HepG2 (cell line): ENCODE results near the gene WDR18. TPM values are rescaled to one million over a fixed set of nuclear protein-coding genes. Genes with fewer than 3 reads are reported as not detected.

Experiments
- polyA plus RNA-seq, 8 experiments: library from polyadenylated mRNA; depleted of rRNA in 3 of 8; stranded (reverse) in 7 of 8; unstranded in 1 of 8; fragments of >200 nt; fragmentation: Illumina TruSeq in 4 of 8; extraction: Trizol in 4 of 8; gene quantifications; 2 replicates each; pipeline versions ENCODE4 v1.2.1 to v1.2.3, GENCODE V29; 2011 to 2016; ENCODE audit warnings: low read depth in 4 of 8, missing spikeins in 1 of 8, mixed read lengths in 1 of 8; ENCODE audit not compliant: insufficient read depth in 1 of 8
- small RNA-seq, 3 experiments: library from RNA; depleted of rRNA; stranded (forward); fragments of <200 nt; gene quantifications; one replicate each; pipeline ENCODE3, GENCODE V24; 2012; ENCODE audit warnings: low read depth in 2 of 3, low replicate concordance in 1 of 3; ENCODE audit not compliant: insufficient read length in 3 of 3, insufficient read depth in 2 of 3
- total RNA-seq, 5 experiments: library from RNA; depleted of rRNA; stranded (reverse); fragments of >200 nt; fragmentation: Illumina TruSeq; extraction: Trizol; gene quantifications; 2 replicates each; pipeline ENCODE4 v1.2.3, GENCODE V29; 2016; ENCODE audit warnings: low read depth in 1 of 5

Gene WDR18
- total and polyA plus RNA-seq, 2 of the 13 experiments (the other 11 are each of a cell fraction or from before 2014, with no cell fraction given) = 36.4 to 47.6 TPM

Small RNA genes within 50 kb of the gene (small RNA-seq; reads per million reads assigned to genes)
- 0 to 3.9 (median 0.65) reads per million in 3 experiments for gene RNU6-2

Other genes with a start within 250 kb of the WDR18 start
- 1.1 and 1.3 TPM in 2 replicates for gene MISP, start 233.2 kb upstream of the WDR18 start, total RNA-seq (2016; rRNA removed; fragmentation: Illumina TruSeq; extraction: Trizol)
- 0.67 and 0.71 TPM in 2 replicates for gene MISP, start 233.2 kb upstream of the WDR18 start, polyA plus RNA-seq (2011; rRNA removed)
- 188 and 195 TPM in 2 replicates for gene PTBP1, start 186.9 kb upstream of the WDR18 start, total RNA-seq (2016; rRNA removed; fragmentation: Illumina TruSeq; extraction: Trizol)
- gene PTBP1, start 186.9 kb upstream of the WDR18 start, polyA plus RNA-seq (2011; rRNA removed) = 288 and 314 TPM in 2 replicates
- gene PLPPR3, start 162.4 kb upstream of the WDR18 start, total RNA-seq (2016; rRNA removed; fragmentation: Illumina TruSeq; extraction: Trizol) = 0.07 TPM in 1 of 2 replicates, not detected in the other
- gene PLPPR3, start 162.4 kb upstream of the WDR18 start, polyA plus RNA-seq (2011; rRNA removed) = 0.16 and 0.17 TPM in 2 replicates
- not detected in 2 replicates for gene AZU1, start 156.5 kb upstream of the WDR18 start, total RNA-seq (2016; rRNA removed; fragmentation: Illumina TruSeq; extraction: Trizol)
- gene AZU1, start 156.5 kb upstream of the WDR18 start, polyA plus RNA-seq (2011; rRNA removed) = 0.08 TPM in 1 of 2 replicates, not detected in the other
- gene PRTN3, start 143.3 kb upstream of the WDR18 start, total RNA-seq (2016; rRNA removed; fragmentation: Illumina TruSeq; extraction: Trizol) = not detected in 2 replicates
- gene PRTN3, start 143.3 kb upstream of the WDR18 start, polyA plus RNA-seq (2011; rRNA removed) = 0.10 TPM in 1 of 2 replicates, not detected in the other
- not detected in 2 replicates for gene ELANE, start 132.0 kb upstream of the WDR18 start, total RNA-seq (2016; rRNA removed; fragmentation: Illumina TruSeq; extraction: Trizol)
- gene ELANE, start 132.0 kb upstream of the WDR18 start, polyA plus RNA-seq (2011; rRNA removed) = not detected in 2 replicates
- 3.6 and 4.6 TPM in 2 replicates for gene CFD, start 124.7 kb upstream of the WDR18 start, total RNA-seq (2016; rRNA removed; fragmentation: Illumina TruSeq; extraction: Trizol)
- gene CFD, start 124.7 kb upstream of the WDR18 start, polyA plus RNA-seq (2011; rRNA removed) = 2.3 and 3.9 TPM in 2 replicates
- gene MED16, start 91.2 kb upstream of the WDR18 start, total RNA-seq (2016; rRNA removed; fragmentation: Illumina TruSeq; extraction: Trizol) = 14.8 and 18.4 TPM in 2 replicates
- 13.3 and 16.9 TPM in 2 replicates for gene MED16, start 91.2 kb upstream of the WDR18 start, polyA plus RNA-seq (2011; rRNA removed)
- gene RNU6-9, start 90.9 kb upstream of the WDR18 start, total RNA-seq (2016; rRNA removed; fragmentation: Illumina TruSeq; extraction: Trizol) = under 0.01 TPM in 1 of 2 replicates, not detected in the other
- not detected in 2 replicates for gene RNU6-9, start 90.9 kb upstream of the WDR18 start, polyA plus RNA-seq (2011; rRNA removed)
- 21.8 and 26.2 TPM in 2 replicates for gene R3HDM4, start 71.1 kb upstream of the WDR18 start, total RNA-seq (2016; rRNA removed; fragmentation: Illumina TruSeq; extraction: Trizol)
- 26.9 and 40.4 TPM in 2 replicates for gene R3HDM4, start 71.1 kb upstream of the WDR18 start, polyA plus RNA-seq (2011; rRNA removed)
- 3.9 and 10.2 TPM in 2 replicates for gene KISS1R, start 67.0 kb upstream of the WDR18 start, total RNA-seq (2016; rRNA removed; fragmentation: Illumina TruSeq; extraction: Trizol)
- gene KISS1R, start 67.0 kb upstream of the WDR18 start, polyA plus RNA-seq (2011; rRNA removed) = 1.1 and 1.5 TPM in 2 replicates
- gene ARID3A, start 58.3 kb upstream of the WDR18 start, total RNA-seq (2016; rRNA removed; fragmentation: Illumina TruSeq; extraction: Trizol) = 53.8 and 71.3 TPM in 2 replicates
- gene ARID3A, start 58.3 kb upstream of the WDR18 start, polyA plus RNA-seq (2011; rRNA removed) = 77.9 and 102 TPM in 2 replicates
- gene GRIN3B, start 16.1 kb downstream of the WDR18 start, total RNA-seq (2016; rRNA removed; fragmentation: Illumina TruSeq; extraction: Trizol) = 0.07 TPM in 1 of 2 replicates, not detected in the other
- 0.20 and 0.34 TPM in 2 replicates for gene GRIN3B, start 16.1 kb downstream of the WDR18 start, polyA plus RNA-seq (2011; rRNA removed)
- 20.5 and 64.7 TPM in 2 replicates for gene TMEM259, start 36.8 kb downstream of the WDR18 start, total RNA-seq (2016; rRNA removed; fragmentation: Illumina TruSeq; extraction: Trizol)
- gene TMEM259, start 36.8 kb downstream of the WDR18 start, polyA plus RNA-seq (2011; rRNA removed) = 164 and 232 TPM in 2 replicates
- under 0.01 TPM in 1 of 2 replicates, not detected in the other for gene RNU6-2, start 37.2 kb downstream of the WDR18 start, total RNA-seq (2016; rRNA removed; fragmentation: Illumina TruSeq; extraction: Trizol)
- not detected in 2 replicates for gene RNU6-2, start 37.2 kb downstream of the WDR18 start, polyA plus RNA-seq (2011; rRNA removed)
- gene CNN2, start 42.3 kb downstream of the WDR18 start, total RNA-seq (2016; rRNA removed; fragmentation: Illumina TruSeq; extraction: Trizol) = 70.0 and 84.5 TPM in 2 replicates
- 58.1 and 63.6 TPM in 2 replicates for gene CNN2, start 42.3 kb downstream of the WDR18 start, polyA plus RNA-seq (2011; rRNA removed)
- 1.3 and 4.4 TPM in 2 replicates for gene ABCA7, start 55.8 kb downstream of the WDR18 start, total RNA-seq (2016; rRNA removed; fragmentation: Illumina TruSeq; extraction: Trizol)
- 32.4 and 41.2 TPM in 2 replicates for gene ABCA7, start 55.8 kb downstream of the WDR18 start, polyA plus RNA-seq (2011; rRNA removed)
- gene ARHGAP45, start 82.8 kb downstream of the WDR18 start, total RNA-seq (2016; rRNA removed; fragmentation: Illumina TruSeq; extraction: Trizol) = 0.48 and 0.84 TPM in 2 replicates
- 32.0 and 40.3 TPM in 2 replicates for gene ARHGAP45, start 82.8 kb downstream of the WDR18 start, polyA plus RNA-seq (2011; rRNA removed)
- gene POLR2E, start 111.0 kb downstream of the WDR18 start, total RNA-seq (2016; rRNA removed; fragmentation: Illumina TruSeq; extraction: Trizol) = 140 TPM in 2 replicates
- 272 and 305 TPM in 2 replicates for gene POLR2E, start 111.0 kb downstream of the WDR18 start, polyA plus RNA-seq (2011; rRNA removed)
- gene GPX4, start 119.6 kb downstream of the WDR18 start, total RNA-seq (2016; rRNA removed; fragmentation: Illumina TruSeq; extraction: Trizol) = 426 and 535 TPM in 2 replicates
- 613 and 728 TPM in 2 replicates for gene GPX4, start 119.6 kb downstream of the WDR18 start, polyA plus RNA-seq (2011; rRNA removed)
- gene SBNO2, start 189.9 kb downstream of the WDR18 start, total RNA-seq (2016; rRNA removed; fragmentation: Illumina TruSeq; extraction: Trizol) = 5.8 and 10.4 TPM in 2 replicates
- gene SBNO2, start 189.9 kb downstream of the WDR18 start, polyA plus RNA-seq (2011; rRNA removed) = 8.6 and 10.8 TPM in 2 replicates
- 28.4 and 43.6 TPM in 2 replicates for gene STK11, start 221.4 kb downstream of the WDR18 start, total RNA-seq (2016; rRNA removed; fragmentation: Illumina TruSeq; extraction: Trizol)
- 27.5 and 40.8 TPM in 2 replicates for gene STK11, start 221.4 kb downstream of the WDR18 start, polyA plus RNA-seq (2011; rRNA removed)